Chondrocyte (in vitro differentiated cells): ENCODE measurements around the gene ACP7. TPM values are rescaled to one million over a fixed set of nuclear protein-coding genes. Genes with fewer than 3 reads are reported as not detected.

Experiments
- DNase-seq: peaks from one replicate; pipeline ENCODE4 v3.0.0; 2021; ENCODE audit warnings: mixed read lengths, low spot score
- H3K27ac Mint-ChIP-seq: one replicate; pipeline ENCODE4 v1.8.0; 2021; ENCODE audit warnings: mild to moderate bottlenecking, moderate library complexity, mixed read lengths; ENCODE audit not compliant: unreplicated experiment
- H3K27me3 Mint-ChIP-seq: 2 replicates; pipeline ENCODE4 v1.8.0; 2021; ENCODE audit warnings: low read depth, mixed read lengths
- H3K36me3 Mint-ChIP-seq: 2 replicates; pipeline ENCODE4 v1.8.0; 2021; ENCODE audit warnings: low read depth, mixed read lengths
- H3K4me1 Mint-ChIP-seq: 2 replicates; pipeline ENCODE4 v1.8.0; 2021; ENCODE audit warnings: low read depth, mild to moderate bottlenecking, mixed read lengths
- H3K4me3 Mint-ChIP-seq: one replicate; pipeline ENCODE4 v1.8.0; 2021; ENCODE audit warnings: mild to moderate bottlenecking, moderate library complexity, mixed read lengths; ENCODE audit not compliant: unreplicated experiment
- H3K9me3 Mint-ChIP-seq: 2 replicates; pipeline ENCODE4 v1.8.0; 2021; ENCODE audit warnings: low read depth, mixed read lengths
- CTCF ChIP-seq: fragments of 200-600 bp; sonication (generic); IDR thresholded peaks from 2 replicates; pipeline ENCODE4 v1.5.0; 2021; ENCODE audit warnings: antibody characterized with exemption, mild to moderate bottlenecking, moderate library complexity
- total RNA-seq: library from RNA; stranded (reverse); gene quantifications from 3 replicates; pipeline ENCODE4 v1.2.1, GENCODE V29; 2021

The ACP7 gene
- total RNA-seq, 1 donor from 2014 or later = not detected

GRCh38 chr19:39054091-39054470 is 30.1 kb upstream of the ACP7 start:
- H3K9me3 Mint-ChIP-seq = peaks cover 6% of the 10 kb centered on the region
- DNase-seq = no peak
- H3K27ac Mint-ChIP-seq = no peak overlapping the region
- no peaks in the 10 kb centered on the region for H3K4me1 Mint-ChIP-seq
- H3K4me3 Mint-ChIP-seq = no peak overlapping the region
- H3K36me3 Mint-ChIP-seq = peaks cover 2% of the 10 kb centered on the region
- peaks cover 10% of the 10 kb centered on the region for H3K27me3 Mint-ChIP-seq
- no peak for TF ChIP-seq CTCF

- Mint-ChIP-seq H3K9me3 (peaks cover 6% of the 10 kb centered on the region), H3K4me1 (no peaks in the 10 kb centered on the region), H3K4me3 (no peak overlapping the region), H3K27ac (no peak overlapping the region), H3K36me3 (peaks cover 2% of the 10 kb centered on the region), H3K27me3 (peaks cover 3% of the 10 kb centered on the region)
- no peak for TF ChIP-seq CTCF
- no peak for DNase-seq
Measured at GRCh38 chr19:39057615-39058014, 26.6 kb upstream of the ACP7 start.

- Mint-ChIP-seq H3K36me3 (peaks cover 2% of the 10 kb centered on the region), H3K27me3 (peaks cover 3% of the 10 kb centered on the region), H3K9me3 (peaks cover 5% of the 10 kb centered on the region), H3K4me1 (no peaks in the 10 kb centered on the region), H3K27ac (no peak overlapping the region), H3K4me3 (no peak overlapping the region)
- DNase-seq = no peak
- TF ChIP-seq CTCF = no peak
Measured at GRCh38 chr19:39059302-39059701, 24.9 kb upstream of the ACP7 start.

- no peaks in the 10 kb centered on the region for H3K9me3 Mint-ChIP-seq
- H3K4me3 Mint-ChIP-seq = no peak overlapping the region
- no peaks in the 10 kb centered on the region for H3K4me1 Mint-ChIP-seq
- no peak for DNase-seq
- no peaks in the 10 kb centered on the region for H3K36me3 Mint-ChIP-seq
- H3K27ac Mint-ChIP-seq = no peak overlapping the region
- peaks cover 3% of the 10 kb centered on the region for H3K27me3 Mint-ChIP-seq
- TF ChIP-seq CTCF = no peak
Measured at GRCh38 chr19:39060171-39060570, 24.0 kb upstream of the ACP7 start.

- H3K27ac Mint-ChIP-seq = no peak overlapping the region
- no peak for DNase-seq
- H3K4me1 Mint-ChIP-seq = no peaks in the 10 kb centered on the region
- peaks cover 13% of the 10 kb centered on the region for H3K27me3 Mint-ChIP-seq
- TF ChIP-seq CTCF = no peak
- H3K36me3 Mint-ChIP-seq = no peaks in the 10 kb centered on the region
- H3K4me3 Mint-ChIP-seq = no peak overlapping the region
- H3K9me3 Mint-ChIP-seq = no peaks in the 10 kb centered on the region
Measured at GRCh38 chr19:39064405-39064804, 19.8 kb upstream of the ACP7 start.
